Neural cell (in vitro differentiated cells): ENCODE measurements around the gene CASP1.

Experiments
- EP300 ChIP-seq: fragments of 450-650 bp; conservative IDR thresholded peaks from 2 replicates; pipeline ENCODE4 v1.6.1; 2014; ENCODE audit warnings: antibody characterized with exemption, mild to moderate bottlenecking, moderate library complexity; ENCODE audit not compliant: poor library complexity, severe bottlenecking
- EZH2 ChIP-seq: fragments of 200-600, 300-800 bp; shearing (Covaris generic), sonication (generic); IDR thresholded peaks from 2 replicates; pipeline ENCODE4 v1.6.1; 2014; ENCODE audit warnings: antibody characterized with exemption, low read length, borderline replicate concordance, mild to moderate bottlenecking; ENCODE audit not compliant: insufficient read depth, poor library complexity, severe bottlenecking
- MXI1 ChIP-seq: fragments of 450-650 bp; conservative IDR thresholded peaks from 2 replicates; pipeline ENCODE4 v1.6.1; 2014; ENCODE audit warnings: antibody characterized with exemption, mild to moderate bottlenecking; ENCODE audit not compliant: poor library complexity, severe bottlenecking
- RAD21 ChIP-seq: fragments of 450-650 bp; conservative IDR thresholded peaks from 2 replicates; pipeline ENCODE4 v1.6.1; 2014; ENCODE audit warnings: antibody characterized with exemption, mild to moderate bottlenecking, moderate library complexity
- REST ChIP-seq: IDR thresholded peaks from 2 replicates; pipeline ENCODE4 v1.6.1; 2012; ENCODE audit warnings: borderline replicate concordance
- SMC3 ChIP-seq: fragments of 450-650 bp; conservative IDR thresholded peaks from 2 replicates; pipeline ENCODE4 v1.6.1; 2014; ENCODE audit warnings: antibody characterized with exemption, mild to moderate bottlenecking, moderate library complexity; ENCODE audit not compliant: poor library complexity
- TAF1 ChIP-seq: IDR thresholded peaks from 2 replicates; pipeline ENCODE4 v1.6.1; 2012; ENCODE audit warnings: low read depth
- TF ChIP-seq, protein P1 (sequence below): fragments of 450-650 bp; IDR thresholded peaks from 2 replicates; pipeline ENCODE4 v1.5.1; 2014; ENCODE audit warnings: antibody characterized with exemption, mild to moderate bottlenecking, moderate library complexity; ENCODE audit not compliant: poor library complexity, severe bottlenecking

GRCh38 chr11:105070306-105070705, 35.4 kb upstream of the CASP1 start:
- TF ChIP-seq, protein P1, sequence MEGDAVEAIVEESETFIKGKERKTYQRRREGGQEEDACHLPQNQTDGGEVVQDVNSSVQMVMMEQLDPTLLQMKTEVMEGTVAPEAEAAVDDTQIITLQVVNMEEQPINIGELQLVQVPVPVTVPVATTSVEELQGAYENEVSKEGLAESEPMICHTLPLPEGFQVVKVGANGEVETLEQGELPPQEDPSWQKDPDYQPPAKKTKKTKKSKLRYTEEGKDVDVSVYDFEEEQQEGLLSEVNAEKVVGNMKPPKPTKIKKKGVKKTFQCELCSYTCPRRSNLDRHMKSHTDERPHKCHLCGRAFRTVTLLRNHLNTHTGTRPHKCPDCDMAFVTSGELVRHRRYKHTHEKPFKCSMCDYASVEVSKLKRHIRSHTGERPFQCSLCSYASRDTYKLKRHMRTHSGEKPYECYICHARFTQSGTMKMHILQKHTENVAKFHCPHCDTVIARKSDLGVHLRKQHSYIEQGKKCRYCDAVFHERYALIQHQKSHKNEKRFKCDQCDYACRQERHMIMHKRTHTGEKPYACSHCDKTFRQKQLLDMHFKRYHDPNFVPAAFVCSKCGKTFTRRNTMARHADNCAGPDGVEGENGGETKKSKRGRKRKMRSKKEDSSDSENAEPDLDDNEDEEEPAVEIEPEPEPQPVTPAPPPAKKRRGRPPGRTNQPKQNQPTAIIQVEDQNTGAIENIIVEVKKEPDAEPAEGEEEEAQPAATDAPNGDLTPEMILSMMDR, result no peak
- no peak for TF ChIP-seq SMC3
- no peak for TF ChIP-seq EZH2
- TF ChIP-seq REST, result no peak
- TF ChIP-seq TAF1, result no peak
- TF ChIP-seq EP300, result no peak
- no peak for TF ChIP-seq MXI1
- TF ChIP-seq RAD21, result no peak
